ENCODE data around the gene SLC2A11. TPM values are rescaled to one million over a fixed set of nuclear protein-coding genes. Genes with fewer than 3 reads are reported as not detected.
"Not testable (repeated sequence)": the region's sequence is repeated elsewhere in the genome, so short reads cannot be mapped to it uniquely, and the experiment has no call there.

The SLC2A11 gene
- polyA plus RNA-seq, 4 donors: 13.8 to 51.6 (median 28.8) TPM

GRCh38 chr22:23904573-23905254, 47.0 kb downstream of the SLC2A11 start:
- DNase-seq (ENCODE audit: low read depth in 4 of 4, low spot score in 3 of 4): no peak

GRCh38 chr22:23906641-23907040, 49.0 kb downstream of the SLC2A11 start:
- DNase-seq (ENCODE audit: low read depth in 4 of 4, low spot score in 3 of 4): no peak

- DNase-seq (ENCODE audit: low read depth in 4 of 4, low spot score in 3 of 4): not testable (repeated sequence)
Observed at GRCh38 chr22:23907423-23907822, 49.7 kb downstream of the SLC2A11 start.

GRCh38 chr22:23908587-23909205, 51.0 kb downstream of the SLC2A11 start:
- DNase-seq (ENCODE audit: low read depth in 4 of 4, low spot score in 3 of 4): no peak

GRCh38 chr22:23909296-23909898, 51.7 kb downstream of the SLC2A11 start:
- no peak for DNase-seq (ENCODE audit: low read depth in 4 of 4, low spot score in 3 of 4)

- DNase-seq (ENCODE audit: low read depth in 4 of 4, low spot score in 3 of 4): no peak
Observed at GRCh38 chr22:23910496-23911190, 53.0 kb downstream of the SLC2A11 start.

GRCh38 chr22:23911318-23911980, 53.8 kb downstream of the SLC2A11 start:
- no peak for DNase-seq (ENCODE audit: low read depth in 4 of 4, low spot score in 3 of 4)

- DNase-seq (ENCODE audit: low read depth in 4 of 4, low spot score in 3 of 4): no peak
Observed at GRCh38 chr22:23912293-23912903, 54.7 kb downstream of the SLC2A11 start.

GRCh38 chr22:23913306-23913660, 55.6 kb downstream of the SLC2A11 start:
- DNase-seq (ENCODE audit: low read depth in 4 of 4, low spot score in 3 of 4): no peak

GRCh38 chr22:23913661-23914353, 56.1 kb downstream of the SLC2A11 start:
- DNase-seq (ENCODE audit: low read depth in 4 of 4, low spot score in 3 of 4): peak; percentile 94 to 97 (median 96)

GRCh38 chr22:23915290-23915689, 57.6 kb downstream of the SLC2A11 start:
- DNase-seq (ENCODE audit: low read depth in 4 of 4, low spot score in 3 of 4): no peak

GRCh38 chr22:23920267-23920611, 62.6 kb downstream of the SLC2A11 start:
- DNase-seq (ENCODE audit: low read depth in 4 of 4, low spot score in 3 of 4): not testable (repeated sequence)

- DNase-seq (ENCODE audit: low read depth in 4 of 4, low spot score in 3 of 4): not testable (repeated sequence)
Observed at GRCh38 chr22:23921586-23922201, 64.0 kb downstream of the SLC2A11 start.

GRCh38 chr22:23922921-23923320, 65.2 kb downstream of the SLC2A11 start:
- no peak for DNase-seq (ENCODE audit: low read depth in 4 of 4, low spot score in 3 of 4)

- no peak for DNase-seq (ENCODE audit: low read depth in 4 of 4, low spot score in 3 of 4)
Observed at GRCh38 chr22:23925020-23925606, 67.4 kb downstream of the SLC2A11 start.

GRCh38 chr22:23926561-23926960, 68.9 kb downstream of the SLC2A11 start:
- no peak for DNase-seq (ENCODE audit: low read depth in 4 of 4, low spot score in 3 of 4)
